Neutrophil (primary cell): ENCODE measurements around the gene XPO5.

ENCODE experiments used
- H3K27ac ChIP-seq: fragments of 200-600 bp; sonication (generic); 2 replicates; pipeline ENCODE4 v1.5.1; 2016; ENCODE audit warnings: mild to moderate bottlenecking, moderate library complexity
- H3K27me3 ChIP-seq: fragments of 200-600 bp; sonication (generic); 2 replicates; pipeline ENCODE4 v1.6.0; 2016; ENCODE audit warnings: mild to moderate bottlenecking
- H3K36me3 ChIP-seq: fragments of 200-600 bp; sonication (generic); 2 replicates; pipeline ENCODE4 v1.5.1; 2017
- H3K4me1 ChIP-seq, 2 experiments: fragments of 200-600 bp in 1 of 2; sonication (generic) in 1 of 2; 1 replicate in 1 of 2; 2 replicates in 1 of 2; pipeline versions ENCODE4 v1.5.1 to v1.6.1; 2013 to 2016; ENCODE audit warnings: low read depth in 1 of 2, low read length in 1 of 2, mild to moderate bottlenecking in 1 of 2, moderate library complexity in 1 of 2; ENCODE audit not compliant: control insufficient read depth in 1 of 2, insufficient read depth in 1 of 2
- H3K4me3 ChIP-seq, 2 experiments: fragments of 200-600 bp in 1 of 2; sonication (generic) in 1 of 2; 1 replicate in 1 of 2; 2 replicates in 1 of 2; pipeline ENCODE4 v1.5.1; 2013 to 2016; ENCODE audit warnings: low read depth in 1 of 2, low read length in 1 of 2, mild to moderate bottlenecking in 1 of 2, moderate library complexity in 1 of 2
- H3K9me3 ChIP-seq: fragments of 200-600 bp; sonication (generic); 2 replicates; pipeline ENCODE4 v1.5.1; 2016
- TF ChIP-seq, protein P1 (sequence below): fragments of 200-600 bp; sonication (generic); IDR thresholded peaks from 2 replicates; pipeline ENCODE4 v1.5.1; 2016; ENCODE audit warnings: antibody characterized with exemption

Gene XPO5

DNA sequence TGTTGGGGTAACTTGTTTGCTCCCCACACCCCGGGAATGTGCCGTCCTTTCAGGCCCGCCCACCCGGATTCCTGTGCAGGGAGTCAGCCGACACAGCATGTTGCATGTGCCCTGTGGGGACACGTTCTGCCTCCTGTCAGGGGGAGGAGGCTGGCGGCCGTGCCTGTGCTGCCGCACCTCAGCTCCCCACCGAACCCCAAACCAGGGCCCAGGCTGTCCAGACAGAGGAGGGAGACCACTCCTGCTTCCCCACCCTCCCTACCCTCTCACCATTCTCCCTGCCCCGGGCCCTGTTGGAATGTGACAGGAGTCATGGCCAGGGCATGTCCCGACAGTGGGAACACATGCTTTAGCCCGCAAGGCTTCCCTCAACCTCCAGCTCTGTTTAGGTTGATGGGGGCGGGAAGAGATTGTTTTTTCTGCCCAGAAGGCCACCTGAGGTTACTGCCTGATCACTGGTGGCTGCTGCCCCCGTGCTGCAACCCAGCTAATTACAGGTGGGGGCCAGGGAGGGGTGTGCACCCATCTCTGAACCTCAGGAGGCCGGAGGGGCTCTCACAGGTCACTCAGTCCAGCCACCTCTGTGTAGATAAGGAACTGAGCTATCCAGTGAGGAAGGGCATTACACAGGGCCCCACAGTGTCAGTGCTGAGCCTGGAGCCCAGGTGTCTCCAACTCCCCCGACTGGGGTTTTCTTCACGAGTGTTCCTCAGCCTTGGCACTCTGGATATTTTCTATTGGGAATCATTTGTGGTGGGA is 79.3 kb downstream of the XPO5 start:
- Histone ChIP-seq H3K36me3 (peaks cover 57% of the 10 kb centered on the region), H3K4me1 (peaks cover 8 to 10% of the 10 kb centered on the region in 2 experiments), H3K4me3 (no peak overlapping the region), H3K27me3 (no peaks in the 10 kb centered on the region), H3K27ac (no peak overlapping the region), H3K9me3 (no peaks in the 10 kb centered on the region)
- TF ChIP-seq, protein P1, sequence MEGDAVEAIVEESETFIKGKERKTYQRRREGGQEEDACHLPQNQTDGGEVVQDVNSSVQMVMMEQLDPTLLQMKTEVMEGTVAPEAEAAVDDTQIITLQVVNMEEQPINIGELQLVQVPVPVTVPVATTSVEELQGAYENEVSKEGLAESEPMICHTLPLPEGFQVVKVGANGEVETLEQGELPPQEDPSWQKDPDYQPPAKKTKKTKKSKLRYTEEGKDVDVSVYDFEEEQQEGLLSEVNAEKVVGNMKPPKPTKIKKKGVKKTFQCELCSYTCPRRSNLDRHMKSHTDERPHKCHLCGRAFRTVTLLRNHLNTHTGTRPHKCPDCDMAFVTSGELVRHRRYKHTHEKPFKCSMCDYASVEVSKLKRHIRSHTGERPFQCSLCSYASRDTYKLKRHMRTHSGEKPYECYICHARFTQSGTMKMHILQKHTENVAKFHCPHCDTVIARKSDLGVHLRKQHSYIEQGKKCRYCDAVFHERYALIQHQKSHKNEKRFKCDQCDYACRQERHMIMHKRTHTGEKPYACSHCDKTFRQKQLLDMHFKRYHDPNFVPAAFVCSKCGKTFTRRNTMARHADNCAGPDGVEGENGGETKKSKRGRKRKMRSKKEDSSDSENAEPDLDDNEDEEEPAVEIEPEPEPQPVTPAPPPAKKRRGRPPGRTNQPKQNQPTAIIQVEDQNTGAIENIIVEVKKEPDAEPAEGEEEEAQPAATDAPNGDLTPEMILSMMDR, result no peak

DNA sequence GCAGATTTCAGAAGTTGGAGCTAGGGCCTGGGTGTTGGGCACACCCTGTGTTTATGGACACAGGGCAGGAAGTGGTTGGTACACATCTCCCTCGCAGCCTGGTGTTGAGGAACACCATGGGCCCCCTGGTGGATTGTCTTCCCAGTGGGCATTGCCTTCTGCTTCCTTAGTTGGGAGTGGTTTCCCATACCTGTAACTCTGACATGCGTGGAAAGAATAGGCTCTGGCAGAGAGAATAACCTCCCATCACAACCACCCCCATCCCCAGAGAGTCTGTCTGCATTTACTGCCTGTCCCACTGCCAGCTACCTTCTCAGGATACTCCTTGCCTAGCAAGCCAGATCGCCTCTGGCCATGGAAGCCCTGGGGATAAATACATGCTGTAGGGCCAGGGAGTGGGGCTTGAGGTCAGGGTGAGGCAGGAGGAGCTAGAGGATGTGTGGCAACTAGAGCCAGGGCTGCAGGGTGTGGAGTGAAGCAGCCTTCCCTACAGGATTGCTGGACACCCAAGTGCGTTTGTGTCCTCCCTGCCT is 80.4 kb downstream of the XPO5 start:
- Histone ChIP-seq H3K9me3 (no peaks in the 10 kb centered on the region), H3K27me3 (no peaks in the 10 kb centered on the region), H3K36me3 (peaks cover 46% of the 10 kb centered on the region), H3K27ac (no peak overlapping the region), H3K4me3 (no peak overlapping the region), H3K4me1 (peaks cover 8 to 10% of the 10 kb centered on the region in 2 experiments)
- TF ChIP-seq, protein P1, result no peak

DNA sequence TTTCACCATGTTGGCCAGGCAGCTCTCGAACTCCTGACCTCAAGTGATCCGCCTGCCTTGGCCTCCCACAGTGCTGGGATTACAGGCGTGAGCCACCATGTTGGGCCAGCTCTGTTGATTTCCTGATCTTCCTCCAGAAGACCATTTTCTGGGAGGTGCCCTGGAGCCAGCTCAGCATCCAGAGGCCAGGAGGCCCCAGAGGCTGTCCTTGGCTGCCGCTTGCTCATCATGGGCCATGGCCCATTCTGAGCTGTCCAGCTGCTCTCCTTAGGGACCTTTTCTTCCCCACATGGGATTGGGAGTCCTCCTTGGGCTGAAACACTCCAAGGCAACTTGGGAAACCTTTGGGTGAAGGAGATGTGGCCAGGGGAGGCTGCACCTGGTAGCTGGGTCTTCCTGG is 81.1 kb downstream of the XPO5 start:
- no peak overlapping the region for H3K4me3 ChIP-seq
- TF ChIP-seq, protein P1, result no peak
- no peak overlapping the region for H3K27ac ChIP-seq
- no peaks in the 10 kb centered on the region for H3K9me3 ChIP-seq
- peaks cover 41% of the 10 kb centered on the region for H3K36me3 ChIP-seq
- H3K4me1 ChIP-seq, result peaks cover 8 to 10% of the 10 kb centered on the region in 2 experiments
- H3K27me3 ChIP-seq, result no peaks in the 10 kb centered on the region

DNA sequence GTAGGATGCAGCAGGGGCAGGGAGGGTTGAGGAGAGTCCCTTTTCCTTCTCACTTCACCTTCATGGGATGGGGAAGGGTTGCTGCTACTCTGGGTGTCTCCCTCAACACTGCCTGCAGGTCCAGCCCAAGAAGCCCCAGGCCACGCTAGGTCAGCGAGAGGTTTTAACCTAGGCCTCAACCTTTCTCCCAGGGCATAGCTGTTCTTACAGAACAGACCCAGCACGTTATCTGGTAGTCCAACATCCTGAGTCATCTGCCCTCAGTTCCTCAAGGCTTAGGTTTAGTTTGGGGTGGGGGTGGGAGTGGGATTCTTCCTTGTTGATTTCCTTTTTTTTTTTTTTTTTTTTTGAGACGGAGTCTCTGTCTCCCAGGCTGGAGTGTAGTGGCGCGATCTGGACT is 81.5 kb downstream of the XPO5 start:
- Histone ChIP-seq H3K9me3 (no peaks in the 10 kb centered on the region), H3K4me1 (peaks cover 8 to 10% of the 10 kb centered on the region in 2 experiments)

DNA sequence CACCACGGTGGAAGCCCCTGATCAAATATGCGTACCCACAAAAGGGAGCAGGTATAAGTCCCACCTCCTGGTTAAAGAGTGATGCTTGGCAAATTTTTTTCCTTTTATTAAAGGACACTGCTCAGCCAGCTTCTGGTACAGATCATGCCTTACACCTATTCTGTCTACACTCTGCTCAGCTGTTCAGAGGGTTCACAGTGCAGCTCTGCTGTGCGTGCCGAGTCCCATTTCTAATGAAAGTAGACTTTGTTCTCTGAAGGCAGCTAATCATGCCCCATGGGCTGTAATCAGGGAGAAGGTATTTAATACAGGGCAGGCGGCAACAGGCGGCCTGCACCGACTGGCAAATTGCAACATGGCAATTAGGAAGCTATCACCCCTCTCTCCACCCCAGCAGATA is 82.0 kb downstream of the XPO5 start:
- H3K4me1 ChIP-seq, result peaks cover 8 to 10% of the 10 kb centered on the region in 2 experiments
- no peaks in the 10 kb centered on the region for H3K27me3 ChIP-seq
- peaks cover 38% of the 10 kb centered on the region for H3K36me3 ChIP-seq
- H3K27ac ChIP-seq, result no peak overlapping the region
- TF ChIP-seq, protein P1, result no peak
- H3K4me3 ChIP-seq, result no peak overlapping the region
- no peaks in the 10 kb centered on the region for H3K9me3 ChIP-seq

More for the DNA sequence above, 81.5 kb downstream of the XPO5 start:
- TF ChIP-seq, protein P1, result no peak
- Histone ChIP-seq H3K36me3 (peaks cover 41% of the 10 kb centered on the region), H3K27me3 (no peaks in the 10 kb centered on the region), H3K27ac (no peak overlapping the region), H3K4me3 (no peak overlapping the region)
